Measurements from ENCODE around the gene CD27. TPM values are rescaled to one million over a fixed set of nuclear protein-coding genes. Genes with fewer than 3 reads are reported as not detected.

Gene CD27
- total and polyA plus RNA-seq, 2 of the 13 experiments (the other 11 are each of a cell fraction or from before 2014, with no cell fraction given), result 0.12 TPM; not detected in 1

DNA sequence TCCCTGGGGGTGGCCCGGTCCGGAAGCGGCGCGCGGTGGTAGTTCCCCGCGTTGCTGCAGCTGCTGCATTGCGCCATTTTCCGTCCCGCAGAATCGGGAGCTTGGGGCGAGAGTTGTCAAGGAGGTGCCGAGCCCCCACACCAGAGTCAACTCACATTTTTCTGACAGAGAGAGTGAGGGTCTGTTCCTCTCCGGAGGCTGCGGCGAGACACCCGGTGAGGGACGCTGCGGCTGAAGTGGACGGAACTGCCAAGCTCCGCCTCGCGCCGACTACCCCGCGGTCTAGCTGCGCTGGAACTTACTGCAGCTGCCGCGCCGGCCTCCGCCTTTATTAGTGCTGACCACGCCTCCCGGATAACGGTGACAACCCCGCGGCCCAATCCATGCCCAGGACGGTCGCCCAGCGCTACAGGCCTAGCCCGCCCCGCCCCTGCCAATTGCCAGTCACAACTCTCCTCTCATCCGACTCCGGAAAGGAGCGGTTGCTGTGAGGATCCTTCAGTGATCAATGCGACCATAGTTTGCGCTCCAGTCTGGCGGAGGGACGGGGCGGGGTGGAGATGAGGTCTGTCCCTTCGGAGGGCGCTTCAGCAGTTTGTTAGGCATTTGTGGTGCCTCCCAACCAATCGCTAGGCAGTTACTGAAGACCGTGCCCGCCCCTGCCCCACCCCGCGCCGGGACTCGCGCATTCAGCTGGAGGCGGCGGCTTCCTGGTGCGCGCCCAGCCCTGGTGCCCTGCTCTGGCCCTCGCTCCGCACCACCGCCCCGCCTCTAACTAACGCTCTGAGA is 25.8 kb downstream of the CD27 start, which contains the start of gene VAMP1 (continued):
- TF ChIP-seq, protein P1, sequence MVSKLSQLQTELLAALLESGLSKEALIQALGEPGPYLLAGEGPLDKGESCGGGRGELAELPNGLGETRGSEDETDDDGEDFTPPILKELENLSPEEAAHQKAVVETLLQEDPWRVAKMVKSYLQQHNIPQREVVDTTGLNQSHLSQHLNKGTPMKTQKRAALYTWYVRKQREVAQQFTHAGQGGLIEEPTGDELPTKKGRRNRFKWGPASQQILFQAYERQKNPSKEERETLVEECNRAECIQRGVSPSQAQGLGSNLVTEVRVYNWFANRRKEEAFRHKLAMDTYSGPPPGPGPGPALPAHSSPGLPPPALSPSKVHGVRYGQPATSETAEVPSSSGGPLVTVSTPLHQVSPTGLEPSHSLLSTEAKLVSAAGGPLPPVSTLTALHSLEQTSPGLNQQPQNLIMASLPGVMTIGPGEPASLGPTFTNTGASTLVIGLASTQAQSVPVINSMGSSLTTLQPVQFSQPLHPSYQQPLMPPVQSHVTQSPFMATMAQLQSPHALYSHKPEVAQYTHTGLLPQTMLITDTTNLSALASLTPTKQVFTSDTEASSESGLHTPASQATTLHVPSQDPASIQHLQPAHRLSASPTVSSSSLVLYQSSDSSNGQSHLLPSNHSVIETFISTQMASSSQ (IDR thresholded peaks at IDR 0.05; ENCODE audit: low read depth), result no peak
- TF ChIP-seq, protein P1 (CRISPR knock-in tag; IDR thresholded peaks at IDR 0.05; ENCODE audit: borderline replicate concordance), result peak; percentile 51; the same call in 1 of the 2 replicates
- TF ChIP-seq, protein P2, sequence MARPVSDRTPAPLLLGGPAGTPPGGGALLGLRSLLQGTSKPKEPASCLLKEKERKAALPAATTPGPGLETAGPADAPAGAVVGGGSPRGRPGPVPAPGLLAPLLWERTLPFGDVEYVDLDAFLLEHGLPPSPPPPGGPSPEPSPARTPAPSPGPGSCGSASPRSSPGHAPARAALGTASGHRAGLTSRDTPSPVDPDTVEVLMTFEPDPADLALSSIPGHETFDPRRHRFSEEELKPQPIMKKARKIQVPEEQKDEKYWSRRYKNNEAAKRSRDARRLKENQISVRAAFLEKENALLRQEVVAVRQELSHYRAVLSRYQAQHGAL (CRISPR knock-in tag; IDR thresholded peaks at IDR 0.05; ENCODE audit: not compliant biosample characterization), result no peak
- TF ChIP-seq ATRX (CRISPR knock-in tag; IDR thresholded peaks at IDR 0.05; ENCODE audit: borderline replicate concordance) (no peak), LCORL (IDR thresholded peaks at IDR 0.05) (no peak), LCORL (CRISPR knock-in tag; IDR thresholded peaks at IDR 0.05) (peak; percentile 73), ZNF225 (CRISPR knock-in tag; IDR thresholded peaks at IDR 0.05) (peak; percentile 54; the same call in 1 of the 2 replicates), KDM5B (CRISPR knock-in tag; IDR thresholded peaks at IDR 0.05; ENCODE audit: borderline replicate concordance) (peak; percentile 90), ZNF451 (CRISPR knock-in tag; IDR thresholded peaks at IDR 0.05) (peak; percentile 48; the same call in 1 of the 2 replicates), MIER2 (CRISPR knock-in tag; IDR thresholded peaks at IDR 0.05) (peak; percentile 35; the same call in 1 of the 2 replicates), MTA1 (CRISPR knock-in tag; IDR thresholded peaks at IDR 0.05; ENCODE audit: borderline replicate concordance) (no peak), KDM1A (CRISPR knock-in tag; IDR thresholded peaks at IDR 0.05) (no peak), RBAK (CRISPR knock-in tag; IDR thresholded peaks at IDR 0.05) (0 out of 2 replicates have a peak, but pooled peaks have one; percentile 42), RBM39 (IDR thresholded peaks at IDR 0.05; ENCODE audit: low read depth, low read length, poor library complexity, severe bottlenecking) (peak; percentile 91), TSC22D2 (CRISPR knock-in tag; IDR thresholded peaks at IDR 0.05; ENCODE audit: borderline replicate concordance) (no peak), MEIS2 (CRISPR knock-in tag; IDR thresholded peaks at IDR 0.05) (peak; percentile 33; the same call in 1 of the 2 replicates), CBX1 (IDR thresholded peaks at IDR 0.05; ENCODE audit: low read depth) (peak; percentile 78), DNMT1 (CRISPR knock-in tag; IDR thresholded peaks at IDR 0.05) (peak; percentile 53; the same call in 1 of the 2 replicates)
- TF ChIP-seq, protein P3, sequence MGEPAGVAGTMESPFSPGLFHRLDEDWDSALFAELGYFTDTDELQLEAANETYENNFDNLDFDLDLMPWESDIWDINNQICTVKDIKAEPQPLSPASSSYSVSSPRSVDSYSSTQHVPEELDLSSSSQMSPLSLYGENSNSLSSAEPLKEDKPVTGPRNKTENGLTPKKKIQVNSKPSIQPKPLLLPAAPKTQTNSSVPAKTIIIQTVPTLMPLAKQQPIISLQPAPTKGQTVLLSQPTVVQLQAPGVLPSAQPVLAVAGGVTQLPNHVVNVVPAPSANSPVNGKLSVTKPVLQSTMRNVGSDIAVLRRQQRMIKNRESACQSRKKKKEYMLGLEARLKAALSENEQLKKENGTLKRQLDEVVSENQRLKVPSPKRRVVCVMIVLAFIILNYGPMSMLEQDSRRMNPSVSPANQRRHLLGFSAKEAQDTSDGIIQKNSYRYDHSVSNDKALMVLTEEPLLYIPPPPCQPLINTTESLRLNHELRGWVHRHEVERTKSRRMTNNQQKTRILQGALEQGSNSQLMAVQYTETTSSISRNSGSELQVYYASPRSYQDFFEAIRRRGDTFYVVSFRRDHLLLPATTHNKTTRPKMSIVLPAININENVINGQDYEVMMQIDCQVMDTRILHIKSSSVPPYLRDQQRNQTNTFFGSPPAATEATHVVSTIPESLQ (CRISPR knock-in tag; conservative IDR thresholded peaks at IDR 0.05), result 0 out of 2 replicates have a peak, but pooled peaks have one; percentile 71
